ENCODE data around the gene ABCC5. TPM values are rescaled to one million over a fixed set of nuclear protein-coding genes. Genes with fewer than 3 reads are reported as not detected.

The ABCC5 gene
- total and polyA plus RNA-seq, 5 experiments from 2014 or later: 10.9 to 43.7 (median 12.8) TPM

GRCh38 chr3:183954875-183955274 lies 62.8 kb downstream of the ABCC5 start:
- Mint-ChIP-seq H3K27me3 (no peaks in the 10 kb centered on the region), H3K4me3 (no peak overlapping the region), H3K4me1 (peaks cover 0 to 3% (median 0%) of the 10 kb centered on the region in 4 donors), H3K27ac (no peak overlapping the region), H3K9me3 (no peaks in the 10 kb centered on the region), H3K36me3 (peaks cover 0 to 36% (median 16%) of the 10 kb centered on the region in 3 donors)
- ATAC-seq (no peak), DNase-seq (no peak)
- POLR2A ChIA-PET: no interaction called here

- POLR2A ChIA-PET: no interaction called here
- no peak overlapping the region for H3K4me3 Mint-ChIP-seq
- no peaks in the 10 kb centered on the region for H3K9me3 Mint-ChIP-seq
- peak overlapping the region in 2 of 10 donors; percentile 47 to 70 for H3K27ac Mint-ChIP-seq
- H3K27me3 Mint-ChIP-seq: no peaks in the 10 kb centered on the region
- peaks cover 0 to 3% (median 0%) of the 10 kb centered on the region in 4 donors for H3K4me1 Mint-ChIP-seq
- ATAC-seq (no peak), DNase-seq (no peak)
- peaks cover 0 to 40% (median 24%) of the 10 kb centered on the region in 3 donors for H3K36me3 Mint-ChIP-seq
Measured at GRCh38 chr3:183953471-183954070, 64.1 kb downstream of the ABCC5 start.

- DNase-seq (no peak), ATAC-seq (no peak)
- Mint-ChIP-seq H3K4me3 (no peak overlapping the region), H3K27me3 (no peaks in the 10 kb centered on the region), H3K36me3 (peaks cover 0 to 51% (median 29%) of the 10 kb centered on the region in 3 donors), H3K27ac (no peak overlapping the region), H3K4me1 (peaks cover 0 to 3% (median 0%) of the 10 kb centered on the region in 4 donors), H3K9me3 (no peaks in the 10 kb centered on the region)
- POLR2A ChIA-PET: interaction anchor here (0.5 kb wide), 1 partner anchor 305 kb away, joined by 3 read pairs; no protein-coding TSS in a partner anchor
Measured at GRCh38 chr3:183951459-183951858, 66.2 kb downstream of the ABCC5 start.

GRCh38 chr3:183949690-183950089 lies 68.0 kb downstream of the ABCC5 start:
- POLR2A ChIA-PET: no interaction called here
- Mint-ChIP-seq H3K36me3 (peaks cover 5 to 69% (median 34%) of the 10 kb centered on the region in 3 donors), H3K9me3 (no peaks in the 10 kb centered on the region), H3K27me3 (no peaks in the 10 kb centered on the region), H3K27ac (no peak overlapping the region), H3K4me1 (peaks cover 0 to 3% (median 0%) of the 10 kb centered on the region in 4 donors), H3K4me3 (no peak overlapping the region)
- DNase-seq (no peak), ATAC-seq (no peak)

GRCh38 chr3:183946037-183946436 lies 71.6 kb downstream of the ABCC5 start:
- DNase-seq (no peak), ATAC-seq (no peak)
- Mint-ChIP-seq H3K36me3 (peaks cover 7 to 82% (median 36%) of the 10 kb centered on the region in 3 donors), H3K4me1 (no peaks in the 10 kb centered on the region), H3K27ac (no peak overlapping the region), H3K27me3 (no peaks in the 10 kb centered on the region), H3K4me3 (no peak overlapping the region), H3K9me3 (no peaks in the 10 kb centered on the region)
- POLR2A ChIA-PET: no interaction called here

- H3K9me3 Mint-ChIP-seq: no peaks in the 10 kb centered on the region
- no peak overlapping the region for H3K4me3 Mint-ChIP-seq
- no peak overlapping the region for H3K27ac Mint-ChIP-seq
- ATAC-seq (no peak), DNase-seq (no peak)
- H3K27me3 Mint-ChIP-seq: no peaks in the 10 kb centered on the region
- peaks cover 7 to 76% (median 34%) of the 10 kb centered on the region in 3 donors for H3K36me3 Mint-ChIP-seq
- POLR2A ChIA-PET: no interaction called here
- H3K4me1 Mint-ChIP-seq: no peaks in the 10 kb centered on the region
Measured at GRCh38 chr3:183944775-183945174, 72.9 kb downstream of the ABCC5 start.

- H3K4me3 Mint-ChIP-seq: no peak overlapping the region
- H3K4me1 Mint-ChIP-seq: no peaks in the 10 kb centered on the region
- DNase-seq (no peak), ATAC-seq (no peak)
- no peaks in the 10 kb centered on the region for H3K9me3 Mint-ChIP-seq
- no peaks in the 10 kb centered on the region for H3K27me3 Mint-ChIP-seq
- POLR2A ChIA-PET: no interaction called here
- H3K27ac Mint-ChIP-seq: no peak overlapping the region
- peaks cover 7 to 75% (median 33%) of the 10 kb centered on the region in 3 donors for H3K36me3 Mint-ChIP-seq
Measured at GRCh38 chr3:183943739-183944138, 73.9 kb downstream of the ABCC5 start.

- Mint-ChIP-seq H3K4me1 (no peaks in the 10 kb centered on the region), H3K4me3 (no peak overlapping the region), H3K27me3 (no peaks in the 10 kb centered on the region), H3K36me3 (peaks cover 11 to 80% (median 33%) of the 10 kb centered on the region in 3 donors), H3K9me3 (no peaks in the 10 kb centered on the region), H3K27ac (no peak overlapping the region)
- no peak for ATAC-seq
- DNase-seq: no peak
- POLR2A ChIA-PET: no interaction called here
Measured at GRCh38 chr3:183941216-183941615, 76.5 kb downstream of the ABCC5 start.

GRCh38 chr3:183937601-183938286 lies 79.9 kb downstream of the ABCC5 start:
- Mint-ChIP-seq H3K27me3 (no peaks in the 10 kb centered on the region), H3K36me3 (peaks cover 4 to 58% (median 26%) of the 10 kb centered on the region in 3 donors), H3K27ac (no peak overlapping the region), H3K4me1 (no peaks in the 10 kb centered on the region), H3K9me3 (no peaks in the 10 kb centered on the region), H3K4me3 (no peak overlapping the region)
- no peak for ATAC-seq
- DNase-seq: no peak
- POLR2A ChIA-PET: no interaction called here

GRCh38 chr3:183933160-183933559 lies 84.5 kb downstream of the ABCC5 start:
- ATAC-seq (no peak), DNase-seq (no peak)
- H3K9me3 Mint-ChIP-seq: no peaks in the 10 kb centered on the region
- no peaks in the 10 kb centered on the region for H3K27me3 Mint-ChIP-seq
- no peak overlapping the region for H3K4me3 Mint-ChIP-seq
- peaks cover 9 to 50% (median 20%) of the 10 kb centered on the region in 3 donors for H3K36me3 Mint-ChIP-seq
- POLR2A ChIA-PET: interaction anchor here (0.6 to 0.7 kb wide), 2 partner anchors 41 to 82 kb away, joined by 3 to 4 read pairs; no protein-coding TSS in a partner anchor
- peak overlapping the region in 2 of 10 donors; percentile 10 to 24 for H3K27ac Mint-ChIP-seq
- H3K4me1 Mint-ChIP-seq: no peaks in the 10 kb centered on the region

- Mint-ChIP-seq H3K36me3 (peaks cover 6 to 45% (median 16%) of the 10 kb centered on the region in 3 donors), H3K4me3 (no peak overlapping the region), H3K27ac (no peak overlapping the region), H3K4me1 (no peaks in the 10 kb centered on the region), H3K9me3 (no peaks in the 10 kb centered on the region), H3K27me3 (no peaks in the 10 kb centered on the region)
- POLR2A ChIA-PET: no interaction called here
- ATAC-seq (no peak), DNase-seq (no peak)
Measured at GRCh38 chr3:183931881-183932280, 85.8 kb downstream of the ABCC5 start.

GRCh38 chr3:183930086-183930485 lies 87.6 kb downstream of the ABCC5 start:
- POLR2A ChIA-PET: no interaction called here
- Mint-ChIP-seq H3K4me1 (no peaks in the 10 kb centered on the region), H3K4me3 (no peak overlapping the region), H3K27ac (no peak overlapping the region), H3K27me3 (no peaks in the 10 kb centered on the region), H3K9me3 (no peaks in the 10 kb centered on the region), H3K36me3 (peaks cover 6 to 46% (median 15%) of the 10 kb centered on the region in 3 donors)
- ATAC-seq (no peak), DNase-seq (no peak)

- POLR2A ChIA-PET: no interaction called here
- ATAC-seq: no peak
Measured at GRCh38 chr3:183927059-183927458, 90.6 kb downstream of the ABCC5 start.

More at GRCh38 chr3:183927059-183927458, 90.6 kb downstream of the ABCC5 start:
- H3K36me3 Mint-ChIP-seq: peaks cover 2 to 56% (median 19%) of the 10 kb centered on the region in 3 donors
- H3K27ac Mint-ChIP-seq: no peak overlapping the region
- peak in 1 of 10 donors; percentile 4 for DNase-seq
- no peak overlapping the region for H3K4me3 Mint-ChIP-seq
- no peaks in the 10 kb centered on the region for H3K9me3 Mint-ChIP-seq
- no peaks in the 10 kb centered on the region for H3K4me1 Mint-ChIP-seq
- H3K27me3 Mint-ChIP-seq: no peaks in the 10 kb centered on the region

Measured in naive thymus-derived CD8-positive, alpha-beta T cell (primary cell).